HG02973 (cell line): ENCODE results near the gene FMN1.

ENCODE experiments used
- ATAC-seq: cut with Tn5 transposase; IDR thresholded peaks from one replicate; pipeline ENCODE4 v1.9.1; 2021; ENCODE audit warnings: moderate library complexity; ENCODE audit not compliant: unreplicated experiment

Gene FMN1

GRCh38 chr15:33125894-33126537 lies 68.5 kb downstream of the FMN1 start:
- no peak for ATAC-seq

- ATAC-seq: no peak
Observed at GRCh38 chr15:33124811-33125210, 69.7 kb downstream of the FMN1 start.

- no peak for ATAC-seq
Observed at GRCh38 chr15:33124279-33124678, 70.2 kb downstream of the FMN1 start.

GRCh38 chr15:33119865-33120264 lies 74.6 kb downstream of the FMN1 start:
- no peak for ATAC-seq

GRCh38 chr15:33119273-33119672 lies 75.2 kb downstream of the FMN1 start:
- ATAC-seq: no peak

- ATAC-seq: no peak
Observed at GRCh38 chr15:33116198-33116597, 78.3 kb downstream of the FMN1 start.

GRCh38 chr15:33115191-33115861 lies 79.2 kb downstream of the FMN1 start:
- ATAC-seq: no peak

- no peak for ATAC-seq
Observed at GRCh38 chr15:33114374-33114717, 80.2 kb downstream of the FMN1 start.

- no peak for ATAC-seq
Observed at GRCh38 chr15:33113666-33114373, 80.7 kb downstream of the FMN1 start.

- ATAC-seq: no peak
Observed at GRCh38 chr15:33112541-33113105, 81.9 kb downstream of the FMN1 start.

- no peak for ATAC-seq
Observed at GRCh38 chr15:33111041-33111451, 83.5 kb downstream of the FMN1 start.

GRCh38 chr15:33109345-33109744 lies 85.2 kb downstream of the FMN1 start:
- no peak for ATAC-seq

GRCh38 chr15:33108518-33108917 lies 86.0 kb downstream of the FMN1 start:
- no peak for ATAC-seq

GRCh38 chr15:33107950-33108349 lies 86.6 kb downstream of the FMN1 start:
- no peak for ATAC-seq

- ATAC-seq: no peak
Observed at GRCh38 chr15:33104212-33104611, 90.3 kb downstream of the FMN1 start.

GRCh38 chr15:33101036-33101435 lies 93.5 kb downstream of the FMN1 start:
- no peak for ATAC-seq

- no peak for ATAC-seq
Observed at GRCh38 chr15:33100314-33100713, 94.2 kb downstream of the FMN1 start.

- ATAC-seq: no peak
Observed at GRCh38 chr15:33099739-33100138, 94.8 kb downstream of the FMN1 start.

- ATAC-seq: no peak
Observed at GRCh38 chr15:33099213-33099612, 95.3 kb downstream of the FMN1 start.

- no peak for ATAC-seq
Observed at GRCh38 chr15:33098094-33099058, 96.1 kb downstream of the FMN1 start.

- no peak for ATAC-seq
Observed at GRCh38 chr15:33096134-33096533, 98.4 kb downstream of the FMN1 start.
